HEK293T (cell line): ENCODE data around the gene SERHL2.
"Not testable (repeated sequence)": the region's sequence is repeated elsewhere in the genome, so short reads cannot be mapped to it uniquely, and the experiment has no call there.

Experiments
- CTCF ChIA-PET: fragments of 350-600 bp; formaldehyde crosslinking; extraction: SDS; loops from one replicate; lab custom pipeline; 2021; ENCODE audit warnings: antibody characterized with exemption, inconsistent platforms; lab: Yijun Ruan, JAX
- POLR2A ChIA-PET: fragments of 350-600 bp; formaldehyde crosslinking; extraction: SDS; loops from one replicate; lab custom pipeline; 2020; ENCODE audit warnings: antibody characterized with exemption, inconsistent platforms; lab: Yijun Ruan, JAX
- DNase-seq: peaks from one replicate; pipeline ENCODE4 v3.0.0; 2012; ENCODE audit warnings: mixed read lengths; ENCODE audit errors: extremely low spot score
- ARNT ChIP-seq: fragments of 450-650 bp; IDR thresholded peaks from 2 replicates; pipeline ENCODE4 v1.6.1; 2017; ENCODE audit warnings: mild to moderate bottlenecking
- BHLHE40 ChIP-seq: fragments of 450-650 bp; IDR thresholded peaks from 2 replicates; pipeline ENCODE4 v1.6.1; 2016; ENCODE audit warnings: mild to moderate bottlenecking, moderate library complexity, borderline replicate concordance
- CTBP1 ChIP-seq: fragments of 450-650 bp; IDR thresholded peaks from 2 replicates; pipeline ENCODE4 v1.6.1; 2016; ENCODE audit warnings: borderline replicate concordance
- ELF4 ChIP-seq: fragments of 450-650 bp; IDR thresholded peaks from 2 replicates; pipeline ENCODE4 v1.6.1; 2017; ENCODE audit warnings: antibody characterized with exemption
- FOXA1 ChIP-seq: fragments of 450-650 bp; IDR thresholded peaks from 2 replicates; pipeline ENCODE4 v1.6.1; 2016; ENCODE audit warnings: mild to moderate bottlenecking
- FOXK2 ChIP-seq: fragments of 450-650 bp; IDR thresholded peaks from 2 replicates; pipeline ENCODE4 v1.6.1; 2016; ENCODE audit warnings: mild to moderate bottlenecking
- FOXM1 ChIP-seq: fragments of 450-650 bp; IDR thresholded peaks from 2 replicates; pipeline ENCODE4 v1.6.1; 2017; ENCODE audit warnings: mild to moderate bottlenecking, borderline replicate concordance
- HDGF ChIP-seq: fragments of 450-650 bp; IDR thresholded peaks from 2 replicates; pipeline ENCODE4 v1.6.1; 2017; ENCODE audit warnings: antibody characterized with exemption, borderline replicate concordance
- L3MBTL2 ChIP-seq: fragments of 450-650 bp; conservative IDR thresholded peaks from 2 replicates; pipeline ENCODE4 v1.6.1; 2016; ENCODE audit warnings: mild to moderate bottlenecking
- LEF1 ChIP-seq: fragments of 450-650 bp; IDR thresholded peaks from 2 replicates; pipeline ENCODE4 v1.6.1; 2017; ENCODE audit warnings: mild to moderate bottlenecking, borderline replicate concordance
- SP1 ChIP-seq: fragments of 450-650 bp; IDR thresholded peaks from 2 replicates; pipeline ENCODE4 v1.6.1; 2017
- SUZ12 ChIP-seq: fragments of 450-650 bp; IDR thresholded peaks from 2 replicates; pipeline ENCODE4 v1.6.1; 2016; ENCODE audit warnings: mild to moderate bottlenecking
- TARDBP ChIP-seq: fragments of 450-650 bp; IDR thresholded peaks from 2 replicates; pipeline ENCODE4 v1.6.1; 2016
- ZNF384 ChIP-seq: fragments of 450-650 bp; IDR thresholded peaks from 2 replicates; pipeline ENCODE4 v1.6.1; 2016
- TF ChIP-seq, protein P1 (sequence below): fragments of 450-650 bp; IDR thresholded peaks from 2 replicates; pipeline ENCODE4 v1.6.1; 2016

Gene SERHL2

DNA sequence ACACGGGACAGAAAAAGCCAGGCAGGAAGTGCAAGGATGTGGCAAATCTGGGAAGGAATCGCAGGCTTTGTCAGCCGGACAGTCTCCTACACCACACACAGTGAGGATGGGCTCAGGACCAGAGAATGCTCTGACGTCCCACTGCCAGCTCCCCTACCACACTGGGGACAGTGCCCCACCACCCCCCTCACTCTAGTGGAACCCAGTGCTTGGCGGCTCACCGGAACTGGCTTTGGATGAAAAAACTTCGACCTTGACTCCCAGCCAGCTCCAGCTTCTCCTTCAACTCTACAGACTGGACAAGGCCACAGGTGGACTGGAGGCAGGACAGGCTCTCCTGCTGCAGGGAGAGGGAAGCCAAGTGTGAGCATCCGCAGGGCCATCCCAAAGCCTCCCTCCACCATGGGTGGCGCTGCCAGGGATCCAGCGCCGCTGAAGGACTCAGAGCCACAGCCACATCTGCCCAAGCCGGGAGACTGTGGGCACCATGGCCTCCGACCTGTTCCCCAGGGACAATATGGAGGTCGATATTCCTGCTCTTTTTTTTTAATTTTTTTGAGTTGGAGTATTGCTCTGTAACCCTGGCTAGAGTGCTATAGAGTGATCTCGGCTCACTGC lies 24.0 kb downstream of the SERHL2 start:
- no peak for DNase-seq
- ChIA-PET POLR2A (no interaction called here), CTCF (no interaction called here)
- TF ChIP-seq LEF1 (no peak), CTBP1 (no peak), ARNT (no peak), ELF4 (no peak), HDGF (no peak), TARDBP (no peak), FOXK2 (no peak), SP1 (no peak), FOXM1 (no peak), SUZ12 (no peak), FOXA1 (no peak)
- TF ChIP-seq, protein P1, sequence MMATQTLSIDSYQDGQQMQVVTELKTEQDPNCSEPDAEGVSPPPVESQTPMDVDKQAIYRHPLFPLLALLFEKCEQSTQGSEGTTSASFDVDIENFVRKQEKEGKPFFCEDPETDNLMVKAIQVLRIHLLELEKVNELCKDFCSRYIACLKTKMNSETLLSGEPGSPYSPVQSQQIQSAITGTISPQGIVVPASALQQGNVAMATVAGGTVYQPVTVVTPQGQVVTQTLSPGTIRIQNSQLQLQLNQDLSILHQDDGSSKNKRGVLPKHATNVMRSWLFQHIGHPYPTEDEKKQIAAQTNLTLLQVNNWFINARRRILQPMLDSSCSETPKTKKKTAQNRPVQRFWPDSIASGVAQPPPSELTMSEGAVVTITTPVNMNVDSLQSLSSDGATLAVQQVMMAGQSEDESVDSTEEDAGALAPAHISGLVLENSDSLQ: no peak

DNA sequence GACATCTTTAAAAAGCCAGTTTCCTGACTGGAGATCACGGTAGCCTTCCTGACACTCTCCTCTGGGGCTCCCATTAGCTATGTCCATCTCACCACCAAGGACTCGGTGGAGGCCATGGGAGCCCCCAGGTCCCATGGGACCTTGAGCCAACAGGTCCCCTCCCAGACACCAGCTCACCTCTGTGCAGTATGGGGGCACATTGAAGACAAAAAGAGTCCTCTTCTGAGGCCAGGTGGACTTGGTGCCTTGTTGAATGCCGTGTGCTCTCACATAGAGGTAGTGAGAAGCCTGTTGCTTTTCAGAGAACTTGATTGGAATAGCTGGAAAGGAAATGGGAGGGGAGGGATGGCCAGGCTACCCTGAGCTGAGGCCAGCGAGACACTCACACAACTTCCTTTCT lies 26.3 kb downstream of the SERHL2 start:
- DNase-seq, CTCF ChIA-PET, POLR2A ChIA-PET: not testable (repeated sequence)

DNA sequence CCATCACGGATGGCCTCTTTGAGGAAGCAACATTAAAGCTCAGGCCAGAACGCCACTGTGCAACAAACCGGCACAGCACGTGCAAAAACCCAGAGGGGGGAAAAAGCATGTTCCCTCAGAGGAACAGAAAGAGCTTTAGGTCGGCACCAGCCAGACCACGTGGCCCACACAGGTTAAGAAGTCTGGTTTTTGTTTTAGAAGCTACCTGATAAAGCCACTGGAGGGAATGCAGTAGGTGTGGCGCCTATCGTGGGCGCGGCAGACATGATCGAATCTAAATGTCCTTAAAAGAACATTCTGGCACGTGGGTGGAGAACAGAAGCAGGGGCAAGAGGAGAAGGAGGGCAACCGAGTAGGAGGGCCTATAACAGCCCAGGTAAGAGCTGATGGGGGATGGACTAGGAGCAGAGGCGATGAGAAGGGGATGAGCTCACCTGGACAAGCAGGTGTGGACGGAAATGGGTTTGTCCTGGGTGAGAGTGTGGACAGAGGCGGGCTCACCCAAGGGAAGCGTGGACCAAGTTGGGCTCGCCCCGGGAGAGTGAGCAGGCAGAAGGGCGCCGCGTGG lies 27.5 kb downstream of the SERHL2 start:
- TF ChIP-seq L3MBTL2: 0 out of 2 replicates have a peak, but pooled peaks have one; percentile 11
- POLR2A ChIA-PET: interaction anchor here (1.9 kb wide), 1 partner anchor 34 kb away, joined by 9 read pairs; the partner anchor contains the start of gene POLDIP3
- DNase-seq, CTCF ChIA-PET: not testable (repeated sequence)

DNA sequence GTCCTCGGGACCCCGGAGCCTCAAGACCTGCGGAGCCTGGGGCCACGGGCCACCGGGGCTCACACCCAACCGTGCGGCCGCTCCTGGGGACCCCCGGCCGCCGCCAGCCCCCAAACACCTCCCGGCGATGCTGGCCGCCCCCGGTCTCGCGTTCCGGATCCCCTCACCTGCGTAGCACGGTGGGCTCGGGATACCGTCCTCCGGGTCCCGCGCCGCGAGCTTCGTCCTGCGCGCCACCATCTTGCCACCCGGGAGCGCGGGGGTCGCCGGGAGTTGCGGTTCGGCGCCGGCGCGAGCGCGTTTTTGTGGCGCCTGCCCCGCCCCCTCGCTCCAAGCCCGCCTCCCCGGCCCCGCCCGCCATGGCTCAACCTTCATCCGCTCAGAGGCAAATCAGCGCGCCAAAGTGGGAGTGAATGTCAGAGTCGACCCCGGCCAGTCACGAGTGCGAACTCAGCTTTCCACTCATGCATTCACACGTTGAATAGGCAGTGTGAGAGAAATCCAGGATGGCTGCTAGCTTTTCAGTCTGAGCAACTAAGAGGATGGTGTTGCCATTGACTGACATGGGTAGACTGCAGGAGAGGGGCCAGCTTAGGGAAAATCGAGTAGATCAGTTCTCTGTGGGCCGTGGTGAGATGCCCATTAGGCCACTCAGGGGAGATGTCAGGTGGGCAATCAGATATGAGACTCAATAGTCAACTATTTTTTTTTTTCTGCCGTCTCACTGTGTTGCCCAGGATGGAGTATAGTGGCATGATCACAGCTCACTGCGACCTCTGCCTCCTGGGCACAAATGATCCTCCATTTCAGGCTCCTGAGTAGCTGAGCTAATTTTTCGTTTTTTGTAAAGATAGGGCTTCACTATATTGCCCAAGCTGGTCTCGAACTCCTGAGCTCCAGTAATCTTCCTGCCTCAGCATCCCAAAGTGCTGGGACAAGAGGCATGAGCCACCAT lies 28.3 kb downstream of the SERHL2 start:
- CTCF ChIA-PET: interaction anchor here (0.9 kb wide), 1 partner anchor 14 kb away, joined by 3 read pairs; no protein-coding TSS in a partner anchor
- TF ChIP-seq L3MBTL2 (peak; percentile 46; the same call in 1 of the 2 replicates), SUZ12 (no peak)
- peak; percentile 79 for DNase-seq
- POLR2A ChIA-PET: interaction anchor here (0.6 to 1.9 kb wide), 7 partner anchors 9 to 1011 kb away, joined by 3 to 9 read pairs (median 4); partner anchors contain the start of gene POLDIP3

DNA sequence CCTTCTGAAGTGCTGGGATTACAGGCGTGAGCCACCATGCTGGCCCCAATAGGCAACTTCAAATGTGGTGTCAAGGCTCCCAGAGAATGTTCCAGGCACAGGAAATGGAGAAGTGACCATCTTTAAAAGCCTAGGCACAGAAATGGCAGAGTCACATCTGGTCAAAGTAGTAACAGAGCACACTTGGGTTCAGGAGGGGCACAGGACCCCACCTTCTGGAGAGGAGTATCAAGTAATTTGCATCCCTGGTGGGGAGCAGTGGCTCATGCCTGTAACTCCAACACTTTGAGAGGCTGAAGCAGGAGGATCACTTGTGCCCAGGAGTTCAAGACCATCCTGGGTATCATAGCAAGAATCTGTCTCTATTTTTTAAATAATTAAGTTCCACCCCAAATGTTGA lies 29.2 kb downstream of the SERHL2 start:
- ChIA-PET POLR2A (interaction anchor here (1.2 to 1.9 kb wide), 2 partner anchors 31 to 32 kb away, joined by 4 to 9 read pairs; partner anchors contain the start of gene POLDIP3), CTCF (no interaction called here)
- DNase-seq: no peak
- TF ChIP-seq CTBP1 (no peak), L3MBTL2 (no peak), HDGF (no peak), FOXA1 (no peak)

DNA sequence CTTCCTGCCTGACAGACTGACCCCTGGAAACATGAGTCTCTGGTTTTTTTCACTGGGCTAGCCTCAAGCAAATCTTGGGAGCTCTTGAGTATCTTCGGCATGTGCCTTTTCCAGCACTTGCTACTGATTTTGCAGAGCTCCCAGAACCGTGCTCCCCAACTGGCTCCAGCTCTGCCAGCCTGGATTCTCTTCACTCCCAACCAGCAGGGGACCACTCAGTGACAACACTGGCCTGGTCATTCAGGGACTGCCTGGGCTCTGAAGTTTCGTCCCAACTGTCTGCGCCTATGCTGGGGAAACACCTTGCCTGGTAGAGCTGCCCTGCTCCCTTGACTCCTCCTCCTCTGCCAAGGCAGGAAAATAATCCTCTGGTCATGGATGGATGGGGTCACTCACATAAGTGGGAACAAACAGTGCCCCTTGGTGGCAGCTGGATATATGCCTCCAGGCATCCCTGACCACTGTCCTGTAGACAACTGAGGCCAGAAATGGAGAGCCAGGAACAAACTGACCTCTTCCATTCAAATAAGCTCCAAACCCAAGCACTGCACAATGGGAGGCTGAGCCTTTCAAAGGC lies 30.7 kb downstream of the SERHL2 start:
- TF ChIP-seq ARNT: no peak
- no peak for TF ChIP-seq L3MBTL2
- no peak for TF ChIP-seq ELF4
- TF ChIP-seq, protein P1: no peak
- no peak for TF ChIP-seq FOXA1
- no peak for TF ChIP-seq TARDBP
- TF ChIP-seq BHLHE40: no peak
- no peak for TF ChIP-seq FOXK2
- no peak for TF ChIP-seq ZNF384
- no peak for TF ChIP-seq SP1
- TF ChIP-seq FOXM1: no peak
- TF ChIP-seq LEF1: no peak
- no peak for TF ChIP-seq SUZ12
- ChIA-PET CTCF (interaction anchor here (0.9 kb wide), 1 partner anchor 11 kb away, joined by 4 read pairs; no protein-coding TSS in a partner anchor), POLR2A (interaction anchor here (1.7 kb wide), 1 partner anchor 31 kb away, joined by 9 read pairs; the partner anchor contains the start of gene POLDIP3)
- DNase-seq: no peak
